NCI-H526 treated with DMSO at 0.1 percent for 48 hours (cell line): ENCODE results near the gene MEA1.

Experiments used
- DNase-seq: peaks from one replicate; lab custom pipeline; 2025; lab: John Stamatoyannopoulos, UW

Gene MEA1

GRCh38 chr6:42970871-42971612 is 42.7 kb downstream of the MEA1 start:
- DNase-seq, result no peak

DNA sequence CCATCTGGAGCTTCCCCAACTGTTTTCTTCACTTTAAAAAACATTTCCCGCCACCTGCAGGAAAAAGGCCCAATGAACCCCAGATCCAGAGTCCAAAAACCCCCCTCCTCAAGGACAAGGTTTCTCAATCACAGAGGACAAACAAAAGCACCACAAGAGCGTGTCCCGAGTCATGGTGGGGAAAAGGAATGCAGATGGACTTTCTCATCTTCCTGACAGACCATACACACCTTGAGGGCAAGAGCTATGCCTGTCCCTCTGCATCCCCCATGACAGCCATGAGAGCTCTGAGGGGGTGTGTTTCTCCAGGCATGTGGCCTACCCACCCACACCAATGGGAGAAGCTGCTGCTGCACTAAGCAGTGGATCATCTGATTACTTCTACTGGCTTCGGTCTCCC is 43.8 kb downstream of the MEA1 start:
- no peak for DNase-seq

DNA sequence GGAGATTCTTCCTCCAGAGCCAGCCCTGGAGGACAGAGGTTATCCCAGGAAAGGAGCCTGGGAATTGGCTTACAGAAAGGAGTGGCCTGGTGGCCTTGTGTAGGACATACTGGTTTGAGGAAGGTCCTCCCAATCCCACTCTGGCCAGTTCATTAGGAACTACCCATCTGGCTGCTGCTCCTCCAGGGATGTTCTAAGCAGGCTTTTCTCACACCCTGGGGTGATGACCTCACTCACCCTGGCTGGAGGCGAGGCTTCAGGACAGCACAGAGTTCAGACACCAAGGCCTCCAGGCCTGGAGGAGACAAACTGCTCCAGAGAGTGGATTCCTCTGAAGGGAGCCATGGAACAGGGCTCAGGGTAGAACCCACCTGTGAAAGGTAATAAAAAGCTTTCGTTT is 44.3 kb downstream of the MEA1 start:
- DNase-seq, result no peak

DNA sequence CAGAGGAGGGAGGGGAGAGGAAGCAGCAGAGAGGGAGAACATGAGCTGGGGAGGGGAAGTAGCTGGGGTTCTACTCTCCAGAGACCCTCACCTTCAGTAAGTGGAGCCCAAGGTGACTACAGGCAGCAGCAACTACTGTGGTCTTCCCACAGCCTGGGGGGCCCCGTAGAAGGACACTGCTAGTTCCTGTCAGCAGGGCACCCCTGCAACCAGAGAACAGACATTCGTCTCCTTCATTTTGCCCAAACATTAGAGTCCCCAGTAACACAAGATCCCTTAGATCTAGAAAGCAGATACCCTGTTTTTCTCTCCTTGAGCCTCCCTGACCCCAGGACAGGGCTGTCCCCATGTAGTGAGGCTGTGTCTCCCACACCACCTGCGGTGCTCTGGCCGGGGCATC is 45.0 kb downstream of the MEA1 start:
- DNase-seq, result no peak

DNA sequence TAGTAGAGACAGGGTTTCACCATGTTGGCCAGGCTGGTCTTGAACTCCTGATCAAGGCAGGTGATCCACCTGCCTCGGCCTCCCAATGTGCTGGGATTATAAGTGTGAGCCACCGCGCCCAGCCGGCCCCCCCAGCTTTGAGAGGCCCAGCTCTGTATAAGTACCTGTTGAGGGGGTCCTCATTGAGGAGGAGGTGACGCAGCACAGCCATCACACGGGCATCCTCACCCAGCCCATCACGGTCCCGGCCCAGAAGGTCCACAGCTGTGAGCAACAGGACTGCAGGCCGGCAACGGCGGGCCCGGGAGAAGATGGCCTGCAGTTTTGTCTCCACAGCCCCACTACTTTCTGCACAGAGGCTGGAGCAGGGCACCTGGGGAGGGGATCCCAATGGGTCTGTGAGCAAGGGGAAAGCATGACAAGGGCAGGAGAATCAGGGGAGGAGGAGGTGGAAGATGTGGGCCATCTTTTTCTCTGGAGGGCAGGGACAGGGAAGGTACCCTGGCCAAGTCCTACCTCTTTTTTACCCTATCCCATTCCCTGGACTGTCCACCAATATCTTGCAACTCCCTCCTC is 45.5 kb downstream of the MEA1 start:
- no peak for DNase-seq

- no peak for DNase-seq
These were observed 46.5 kb downstream of the MEA1 start for GRCh38 chr6:42967228-42967627.

GRCh38 chr6:42966571-42966970 is 47.2 kb downstream of the MEA1 start:
- DNase-seq, result no peak

DNA sequence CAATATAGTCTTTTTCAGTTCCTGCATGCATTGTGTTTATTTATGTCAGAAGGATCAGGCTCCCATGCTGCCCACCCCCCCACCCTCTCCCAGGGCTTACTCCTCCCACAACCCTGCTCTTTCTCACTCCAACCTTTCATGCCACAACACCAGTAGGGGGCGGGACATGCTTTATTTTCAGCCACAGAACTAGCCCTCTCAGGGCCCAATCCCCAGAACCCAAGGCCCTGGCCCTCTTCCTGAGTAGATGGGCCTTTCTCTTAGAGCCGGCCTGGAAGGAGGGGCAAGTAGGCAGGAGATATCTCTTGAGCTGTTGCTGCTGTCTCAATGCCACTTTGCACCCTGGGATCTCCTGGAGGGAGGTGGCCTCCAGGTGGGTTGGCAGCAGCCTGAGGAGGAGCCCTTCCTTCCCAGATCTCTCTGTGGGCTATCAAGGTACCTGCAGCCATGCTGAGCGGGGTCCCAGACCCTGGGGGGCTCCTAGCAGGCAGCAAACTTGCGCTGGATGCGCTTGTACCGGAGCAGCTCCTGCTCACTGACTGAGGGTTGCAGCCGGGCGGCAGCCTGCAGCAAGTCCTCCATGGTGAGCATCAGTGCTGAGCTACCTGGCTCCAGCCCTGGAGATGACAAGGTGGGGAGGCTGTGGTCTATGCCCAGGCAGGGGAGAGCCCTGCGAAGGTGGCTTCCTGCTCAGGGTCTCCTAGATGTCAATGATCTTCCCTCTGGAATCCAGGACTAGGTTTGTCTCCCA is 49.7 kb downstream of the MEA1 start:
- DNase-seq, result peak; percentile 24

- DNase-seq, result no peak
These were observed 50.4 kb downstream of the MEA1 start for GRCh38 chr6:42963179-42963854.

- no peak for DNase-seq
These were observed 51.1 kb downstream of the MEA1 start for GRCh38 chr6:42962502-42963178.

- no peak for DNase-seq
These were observed 51.6 kb downstream of the MEA1 start for GRCh38 chr6:42962096-42962495.
